ENCODE data around the gene TLK2. TPM values are rescaled to one million over a fixed set of nuclear protein-coding genes. Genes with fewer than 3 reads are reported as not detected.

TLK2 gene
- total RNA-seq, 1 experiment from 2014 or later = 54.6 TPM

DNA sequence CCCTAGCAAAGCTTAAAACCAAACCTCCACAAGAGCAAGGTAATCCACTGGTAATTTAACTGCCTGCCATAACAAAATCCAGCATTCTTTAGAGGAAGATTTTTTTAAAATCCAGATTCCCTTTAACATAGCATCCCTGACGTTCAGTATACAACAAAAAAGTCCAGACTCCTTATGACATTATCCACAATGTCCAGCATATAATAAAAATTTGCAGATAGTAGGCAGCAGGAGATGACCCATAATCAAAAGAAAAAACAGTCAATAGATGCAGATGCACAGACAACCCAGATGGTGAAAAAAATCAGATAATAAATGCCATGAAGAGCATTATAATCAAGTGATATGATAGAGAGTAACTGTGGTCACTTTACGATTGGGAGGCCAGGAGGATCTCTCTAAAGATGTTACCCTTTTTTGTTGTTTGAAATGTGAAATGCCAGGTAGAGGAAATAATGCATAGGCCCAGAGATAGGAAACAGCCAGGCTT is 182.0 kb downstream of the TLK2 start:
- ChIA-PET CTCF (no interaction called here), POLR2A (no interaction called here)
- H3K9me3 ChIP-seq (ENCODE audit: control insufficient read depth, insufficient read depth, low read depth, low read length) = no peaks in the 10 kb centered on the region
- H3K4me1 ChIP-seq (ENCODE audit: control insufficient read depth, insufficient read depth, low read length) = no peaks in the 10 kb centered on the region
- intact Hi-C loops (cut with micrococcal nuclease; ENCODE audit: unreplicated experiment) (no loop called here), in situ Hi-C loops (cut with HindIII; ENCODE audit: low pct_unique_long_range_greater_than_20kb, low sequenced_read_pairs) (no loop called here)
- ATAC-seq = no peak
- H3K36me3 ChIP-seq (ENCODE audit: control insufficient read depth, insufficient read depth, low read length) = no peaks in the 10 kb centered on the region
- no TSS peak for BruUV-seq (replicated peaks)
- no peak for DNase-seq (ENCODE audit: low read depth, low spot score)
- no peak overlapping the region for H3K27ac ChIP-seq (ENCODE audit: low read length)
- TF ChIP-seq, protein P1, sequence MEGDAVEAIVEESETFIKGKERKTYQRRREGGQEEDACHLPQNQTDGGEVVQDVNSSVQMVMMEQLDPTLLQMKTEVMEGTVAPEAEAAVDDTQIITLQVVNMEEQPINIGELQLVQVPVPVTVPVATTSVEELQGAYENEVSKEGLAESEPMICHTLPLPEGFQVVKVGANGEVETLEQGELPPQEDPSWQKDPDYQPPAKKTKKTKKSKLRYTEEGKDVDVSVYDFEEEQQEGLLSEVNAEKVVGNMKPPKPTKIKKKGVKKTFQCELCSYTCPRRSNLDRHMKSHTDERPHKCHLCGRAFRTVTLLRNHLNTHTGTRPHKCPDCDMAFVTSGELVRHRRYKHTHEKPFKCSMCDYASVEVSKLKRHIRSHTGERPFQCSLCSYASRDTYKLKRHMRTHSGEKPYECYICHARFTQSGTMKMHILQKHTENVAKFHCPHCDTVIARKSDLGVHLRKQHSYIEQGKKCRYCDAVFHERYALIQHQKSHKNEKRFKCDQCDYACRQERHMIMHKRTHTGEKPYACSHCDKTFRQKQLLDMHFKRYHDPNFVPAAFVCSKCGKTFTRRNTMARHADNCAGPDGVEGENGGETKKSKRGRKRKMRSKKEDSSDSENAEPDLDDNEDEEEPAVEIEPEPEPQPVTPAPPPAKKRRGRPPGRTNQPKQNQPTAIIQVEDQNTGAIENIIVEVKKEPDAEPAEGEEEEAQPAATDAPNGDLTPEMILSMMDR (IDR thresholded peaks at IDR 0.05) = no peak
- TF ChIP-seq TCF7L2 (IDR thresholded peaks at IDR 0.05; ENCODE audit: low read depth, low read length) (no peak), POLR2AphosphoS5 (IDR thresholded peaks at IDR 0.05; ENCODE audit: low read depth, low read length) (no peak), SIN3A (IDR thresholded peaks at IDR 0.05; ENCODE audit: borderline replicate concordance, insufficient read depth, low read depth, low read length) (no peak)
- TF ChIP-seq, protein P2, sequence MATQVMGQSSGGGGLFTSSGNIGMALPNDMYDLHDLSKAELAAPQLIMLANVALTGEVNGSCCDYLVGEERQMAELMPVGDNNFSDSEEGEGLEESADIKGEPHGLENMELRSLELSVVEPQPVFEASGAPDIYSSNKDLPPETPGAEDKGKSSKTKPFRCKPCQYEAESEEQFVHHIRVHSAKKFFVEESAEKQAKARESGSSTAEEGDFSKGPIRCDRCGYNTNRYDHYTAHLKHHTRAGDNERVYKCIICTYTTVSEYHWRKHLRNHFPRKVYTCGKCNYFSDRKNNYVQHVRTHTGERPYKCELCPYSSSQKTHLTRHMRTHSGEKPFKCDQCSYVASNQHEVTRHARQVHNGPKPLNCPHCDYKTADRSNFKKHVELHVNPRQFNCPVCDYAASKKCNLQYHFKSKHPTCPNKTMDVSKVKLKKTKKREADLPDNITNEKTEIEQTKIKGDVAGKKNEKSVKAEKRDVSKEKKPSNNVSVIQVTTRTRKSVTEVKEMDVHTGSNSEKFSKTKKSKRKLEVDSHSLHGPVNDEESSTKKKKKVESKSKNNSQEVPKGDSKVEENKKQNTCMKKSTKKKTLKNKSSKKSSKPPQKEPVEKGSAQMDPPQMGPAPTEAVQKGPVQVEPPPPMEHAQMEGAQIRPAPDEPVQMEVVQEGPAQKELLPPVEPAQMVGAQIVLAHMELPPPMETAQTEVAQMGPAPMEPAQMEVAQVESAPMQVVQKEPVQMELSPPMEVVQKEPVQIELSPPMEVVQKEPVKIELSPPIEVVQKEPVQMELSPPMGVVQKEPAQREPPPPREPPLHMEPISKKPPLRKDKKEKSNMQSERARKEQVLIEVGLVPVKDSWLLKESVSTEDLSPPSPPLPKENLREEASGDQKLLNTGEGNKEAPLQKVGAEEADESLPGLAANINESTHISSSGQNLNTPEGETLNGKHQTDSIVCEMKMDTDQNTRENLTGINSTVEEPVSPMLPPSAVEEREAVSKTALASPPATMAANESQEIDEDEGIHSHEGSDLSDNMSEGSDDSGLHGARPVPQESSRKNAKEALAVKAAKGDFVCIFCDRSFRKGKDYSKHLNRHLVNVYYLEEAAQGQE (IDR thresholded peaks at IDR 0.05; ENCODE audit: insufficient read depth in 1 of 2, low read depth in 2 of 2, low read length in 1 of 2) = no peak
- H3K4me3 ChIP-seq (ENCODE audit: low read depth in 2 of 2, low read length in 2 of 2) = no peak overlapping the region
- H3K27me3 ChIP-seq (ENCODE audit: control insufficient read depth, insufficient read depth, low read length) = no peaks in the 10 kb centered on the region

DNA sequence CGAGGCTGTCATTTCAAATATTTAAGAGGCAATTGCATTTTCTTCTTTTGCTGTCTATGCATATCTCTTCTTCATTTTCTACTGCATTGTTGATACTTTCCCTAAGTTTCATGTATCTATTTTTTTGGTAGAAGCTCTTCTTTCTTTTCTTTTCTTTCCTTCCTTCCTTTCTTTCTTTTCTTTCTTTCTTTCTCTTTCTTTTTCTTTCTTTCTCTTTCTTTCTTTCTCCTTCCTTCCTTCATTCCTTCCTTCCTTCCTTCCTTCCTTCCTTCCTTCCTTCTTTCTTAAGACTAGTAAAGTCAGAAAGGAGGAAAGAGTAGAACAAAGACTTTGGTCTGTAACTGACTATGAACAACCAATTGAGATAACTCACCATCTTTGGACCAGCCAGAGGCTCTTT is 182.7 kb downstream of the TLK2 start:
- no peak for DNase-seq (ENCODE audit: low read depth, low spot score)
- H3K4me1 ChIP-seq (ENCODE audit: control insufficient read depth, insufficient read depth, low read length) = no peaks in the 10 kb centered on the region
- in situ Hi-C loops (cut with HindIII; ENCODE audit: low pct_unique_long_range_greater_than_20kb, low sequenced_read_pairs) = no loop called here
- no peaks in the 10 kb centered on the region for H3K27me3 ChIP-seq (ENCODE audit: control insufficient read depth, insufficient read depth, low read length)
- intact Hi-C loops (cut with micrococcal nuclease; ENCODE audit: unreplicated experiment) = no loop called here
- ATAC-seq = no peak
- ChIA-PET CTCF (interaction anchor here (0.7 kb wide), 1 partner anchor 13 kb away, joined by 3 read pairs; no protein-coding TSS in a partner anchor), POLR2A (no interaction called here)
- H3K27ac ChIP-seq (ENCODE audit: low read length) = no peak overlapping the region
- H3K9me3 ChIP-seq (ENCODE audit: control insufficient read depth, insufficient read depth, low read depth, low read length) = no peaks in the 10 kb centered on the region
- TF ChIP-seq POLR2AphosphoS5 (IDR thresholded peaks at IDR 0.05; ENCODE audit: low read depth, low read length) (no peak), TCF7L2 (IDR thresholded peaks at IDR 0.05; ENCODE audit: low read depth, low read length) (no peak), SIN3A (IDR thresholded peaks at IDR 0.05; ENCODE audit: borderline replicate concordance, insufficient read depth, low read depth, low read length) (no peak)
- TF ChIP-seq, protein P1 (IDR thresholded peaks at IDR 0.05) = no peak
- TF ChIP-seq, protein P2 (IDR thresholded peaks at IDR 0.05; ENCODE audit: insufficient read depth in 1 of 2, low read depth in 2 of 2, low read length in 1 of 2) = no peak
- H3K4me3 ChIP-seq (ENCODE audit: low read depth in 2 of 2, low read length in 2 of 2) = no peak overlapping the region
- no peaks in the 10 kb centered on the region for H3K36me3 ChIP-seq (ENCODE audit: control insufficient read depth, insufficient read depth, low read length)
- BruUV-seq (replicated peaks) = no TSS peak

Measured in Panc1 (cell line).